Liver (tissue), 9 donors: ENCODE results near the gene SPTB. TPM values are rescaled to one million over a fixed set of nuclear protein-coding genes. Genes with fewer than 3 reads are reported as not detected.

Experiments used
- DNase-seq: peaks from one replicate; pipeline ENCODE4 v3.0.0-alpha.2; 2017; ENCODE audit warnings: low spot score
- H3K27ac ChIP-seq, 2 donors: one replicate each; pipeline ENCODE4 v1.7.0; 2013; ENCODE audit warnings: inconsistent platforms in 2 of 2, low read length in 2 of 2, control low read depth in 1 of 2, low read depth in 1 of 2, mild to moderate bottlenecking in 1 of 2
- H3K27me3 ChIP-seq, 4 donors: one replicate each; pipeline versions ENCODE4 v1.6.1 to v1.7.0; 2013; ENCODE audit warnings: low read length in 3 of 4, inconsistent platforms in 1 of 4, mild to moderate bottlenecking in 1 of 4, moderate library complexity in 1 of 4; ENCODE audit not compliant: control insufficient read depth in 4 of 4, insufficient read depth in 4 of 4
- H3K36me3 ChIP-seq, 4 donors: one replicate each; pipeline versions ENCODE4 v1.6.1 to v1.7.0; 2013; ENCODE audit warnings: low read length in 3 of 4, mild to moderate bottlenecking in 3 of 4, low read depth in 1 of 4, moderate library complexity in 1 of 4; ENCODE audit not compliant: control insufficient read depth in 4 of 4, insufficient read depth in 3 of 4
- H3K4me1 ChIP-seq, 4 donors: one replicate each; pipeline versions ENCODE4 v1.6.1 to v1.7.0; 2013; ENCODE audit warnings: low read length in 3 of 4, mild to moderate bottlenecking in 3 of 4, moderate library complexity in 1 of 4; ENCODE audit not compliant: control insufficient read depth in 4 of 4, insufficient read depth in 4 of 4
- H3K4me3 ChIP-seq, 3 donors: one replicate each; pipeline versions ENCODE4 v1.6.1 to v1.7.0; 2013; ENCODE audit warnings: low read length in 3 of 3, control low read depth in 1 of 3, low read depth in 1 of 3, mild to moderate bottlenecking in 1 of 3
- H3K9ac ChIP-seq, 2 donors: one replicate each; pipeline ENCODE4 v1.7.0; 2013; ENCODE audit warnings: low read length in 2 of 2, mild to moderate bottlenecking in 2 of 2, moderate library complexity in 2 of 2, control low read depth in 1 of 2, low read depth in 1 of 2
- H3K9me3 ChIP-seq, 4 donors: one replicate each; pipeline versions ENCODE4 v1.6.1 to v1.7.0; 2013; ENCODE audit warnings: low read length in 3 of 4; ENCODE audit not compliant: control insufficient read depth in 4 of 4
- ATF3 ChIP-seq: IDR thresholded peaks from 2 replicates; pipeline ENCODE4 v1.6.1; 2016; ENCODE audit warnings: antibody characterized with exemption
- CTCF ChIP-seq: fragments of 150-350 bp; IDR thresholded peaks from 2 replicates; pipeline ENCODE4 v1.5.1; 2017; ENCODE audit warnings: improper control_type of control experiment, low read depth, low read length; ENCODE audit not compliant: missing input control
- EGR1 ChIP-seq, 2 donors: IDR thresholded peaks; 2 replicates each; pipeline ENCODE4 v1.6.1; 2016 to 2018; ENCODE audit warnings: antibody characterized with exemption in 2 of 2, low read depth in 2 of 2
- FOXA1 ChIP-seq: IDR thresholded peaks from 2 replicates; pipeline ENCODE4 v1.6.1; 2016; ENCODE audit warnings: antibody characterized with exemption
- FOXA2 ChIP-seq: IDR thresholded peaks from 2 replicates; pipeline ENCODE4 v1.6.1; 2016; ENCODE audit warnings: antibody characterized with exemption
- GABPA ChIP-seq, 2 donors: IDR thresholded peaks in 1 of 2; conservative IDR thresholded peaks in 1 of 2; 2 replicates each; pipeline ENCODE4 v1.6.1; 2016; ENCODE audit warnings: antibody characterized with exemption in 2 of 2, mild to moderate bottlenecking in 1 of 2, moderate library complexity in 1 of 2
- HNF4A ChIP-seq, 2 donors: conservative IDR thresholded peaks; 2 replicates each; pipeline ENCODE4 v1.6.1; 2016; ENCODE audit warnings: antibody characterized with exemption in 2 of 2, mild to moderate bottlenecking in 2 of 2
- HNF4G ChIP-seq: IDR thresholded peaks from 2 replicates; pipeline ENCODE4 v1.6.1; 2016; ENCODE audit warnings: antibody characterized with exemption
- JUND ChIP-seq, 2 donors: IDR thresholded peaks; 2 replicates each; pipeline ENCODE4 v1.6.1; 2016; ENCODE audit warnings: antibody characterized with exemption in 2 of 2
- MAX ChIP-seq: IDR thresholded peaks from 2 replicates; pipeline ENCODE4 v1.6.1; 2016; ENCODE audit warnings: antibody characterized with exemption
- NR2F2 ChIP-seq: IDR thresholded peaks from 2 replicates; pipeline ENCODE4 v1.6.1; 2016; ENCODE audit warnings: antibody characterized with exemption
- RAD21 ChIP-seq, 2 donors: IDR thresholded peaks; 2 replicates each; pipeline ENCODE4 v1.6.1; 2016; ENCODE audit warnings: antibody characterized with exemption in 2 of 2, mild to moderate bottlenecking in 2 of 2
- REST ChIP-seq: IDR thresholded peaks from 2 replicates; pipeline ENCODE4 v1.6.1; 2016; ENCODE audit warnings: antibody characterized with exemption, mild to moderate bottlenecking
- RXRA ChIP-seq, 2 donors: IDR thresholded peaks; 2 replicates each; pipeline ENCODE4 v1.6.1; 2017 to 2018; ENCODE audit warnings: antibody characterized with exemption in 2 of 2, mild to moderate bottlenecking in 1 of 2
- SP1 ChIP-seq: IDR thresholded peaks from 2 replicates; pipeline ENCODE4 v1.6.1; 2018; ENCODE audit warnings: antibody characterized with exemption, mild to moderate bottlenecking
- TAF1 ChIP-seq: conservative IDR thresholded peaks from 2 replicates; pipeline ENCODE4 v1.6.1; 2016; ENCODE audit warnings: antibody characterized with exemption, mild to moderate bottlenecking
- YY1 ChIP-seq: IDR thresholded peaks from 2 replicates; pipeline ENCODE4 v1.6.1; 2016; ENCODE audit warnings: antibody characterized with exemption, mild to moderate bottlenecking
- ZBTB33 ChIP-seq: IDR thresholded peaks from 2 replicates; pipeline ENCODE4 v1.6.1; 2016; ENCODE audit warnings: antibody characterized with exemption
- WGBS: extraction: QIAGEN DNeasy Blood & Tissue Kit; methylation state at CpG from one replicate; pipeline ENCODE4 v1.1.7; 2013; 5-methylcytosine and 5-hydroxymethylcytosine counted together
- polyA plus RNA-seq, 2 donors: library from polyadenylated mRNA; stranded (reverse) in 1 of 2; unstranded in 1 of 2; fragments of 200-250 nt in 1 of 2; fragments of >200 nt in 1 of 2; fragmentation: Nextera tagmentation in 1 of 2; extraction: Ambion mirVana in 1 of 2; gene quantifications; one replicate each; pipeline versions ENCODE4 v1.2.1 to v1.2.3, GENCODE V29; 2013 to 2015
- total RNA-seq, 2 donors: library from RNA; depleted of rRNA; stranded (reverse); fragments of >200 nt; gene quantifications; one replicate each; pipeline ENCODE4 v1.2.3, GENCODE V29; 2014
- donor health status: healthy.
- donor health status: healthy.
- donor health status: healthy.
- donor health status: healthy.
- donor health status: healthy.

The SPTB gene
- total and polyA plus RNA-seq, 4 donors = 0.12 to 332 (median 0.26) TPM

GRCh38 chr14:64736271-64737169 is 143.2 kb downstream of the SPTB start (continued):
- TF ChIP-seq REST = no peak

GRCh38 chr14:64734990-64735389 is 144.7 kb downstream of the SPTB start:
- no peaks in the 10 kb centered on the region for H3K9me3 ChIP-seq
- DNase-seq = no peak

More at GRCh38 chr14:64734990-64735389, 144.7 kb downstream of the SPTB start:
- Histone ChIP-seq H3K27ac (no peak overlapping the region), H3K36me3 (peaks cover 5 to 48% (median 34%) of the 10 kb centered on the region in 4 donors), H3K4me3 (no peak overlapping the region), H3K4me1 (peaks cover 0 to 10% (median 5%) of the 10 kb centered on the region in 4 donors), H3K9ac (no peak overlapping the region), H3K27me3 (no peaks in the 10 kb centered on the region)
- WGBS = 89% methylated on average over 6 of the region's 6 CpGs
- TF ChIP-seq REST (no peak), RAD21 (IDR thresholded peaks at IDR 0.05) (no peak), TAF1 (no peak), SP1 (no peak), ZBTB33 (no peak), ATF3 (no peak), JUND (IDR thresholded peaks at IDR 0.05) (no peak), FOXA1 (no peak), YY1 (no peak), MAX (no peak), CTCF (no peak), HNF4G (no peak), FOXA2 (no peak), GABPA (IDR thresholded peaks at IDR 0.05 in 1 of 2, conservative IDR thresholded peaks at IDR 0.05 in 1 of 2) (no peak), NR2F2 (no peak), HNF4A (conservative IDR thresholded peaks at IDR 0.05) (no peak), RXRA (IDR thresholded peaks at IDR 0.05) (no peak), EGR1 (IDR thresholded peaks at IDR 0.05; ENCODE audit: low read depth in 2 of 2) (no peak)
